SIG-M5 (cell line): ENCODE measurements around the gene GRK1.

Experiments
- DNase-seq: peaks from one replicate; lab custom pipeline; 2025; lab: John Stamatoyannopoulos, UW

GRK1 gene

GRCh38 chr13:113650275-113650674, 16.7 kb upstream of the GRK1 start:
- no peak for DNase-seq

GRCh38 chr13:113650731-113651148, 16.3 kb upstream of the GRK1 start:
- no peak for DNase-seq

GRCh38 chr13:113651511-113652403, 15.3 kb upstream of the GRK1 start:
- DNase-seq, result no peak

- DNase-seq, result no peak
Observed at GRCh38 chr13:113652404-113653263, 14.4 kb upstream of the GRK1 start.

GRCh38 chr13:113653264-113654174, 13.5 kb upstream of the GRK1 start:
- no peak for DNase-seq

GRCh38 chr13:113654175-113654560, 12.9 kb upstream of the GRK1 start:
- no peak for DNase-seq

GRCh38 chr13:113654591-113655345, 12.3 kb upstream of the GRK1 start:
- DNase-seq, result no peak

- no peak for DNase-seq
Observed at GRCh38 chr13:113655346-113656002, 11.5 kb upstream of the GRK1 start.

- no peak for DNase-seq
Observed at GRCh38 chr13:113656003-113656588, 10.9 kb upstream of the GRK1 start.

GRCh38 chr13:113656831-113657671, 10.0 kb upstream of the GRK1 start:
- DNase-seq, result no peak

GRCh38 chr13:113657851-113658741, 8.9 kb upstream of the GRK1 start, which contains the start of gene ATP4B:
Gene ATP4B (minus strand): TSS chr13:113658198. CDS start chr13:113658144, 54 bp downstream.
- no peak for DNase-seq

GRCh38 chr13:113658836-113659235, 8.2 kb upstream of the GRK1 start:
- no peak for DNase-seq

GRCh38 chr13:113659337-113659736, 7.7 kb upstream of the GRK1 start:
- no peak for DNase-seq

- no peak for DNase-seq
Observed at GRCh38 chr13:113660066-113660465, 7.0 kb upstream of the GRK1 start.

GRCh38 chr13:113661509-113661908, 5.5 kb upstream of the GRK1 start:
- no peak for DNase-seq

GRCh38 chr13:113663934-113664333, 3.1 kb upstream of the GRK1 start:
- no peak for DNase-seq

- DNase-seq, result no peak
Observed at GRCh38 chr13:113664751-113665596, 2.0 kb upstream of the GRK1 start.
